ENCODE results near the gene SASH1.
A peak's percentile ranks its signal among the peaks of the same experiment; 100 is the strongest.

Gene SASH1

GRCh38 chr6:148329596-148330381, 12.8 kb upstream of the SASH1 start:
- H3K4me1 ChIP-seq (ENCODE audit: control insufficient read depth in 1 of 2, insufficient read depth in 2 of 2, low read length in 2 of 2), result no peaks in the 10 kb centered on the region
- no peak overlapping the region for H3K4me3 ChIP-seq (ENCODE audit: low read depth in 1 of 2, low read length in 2 of 2)
- H3K36me3 ChIP-seq (ENCODE audit: control insufficient read depth in 1 of 2, insufficient read depth in 2 of 2, low read length in 2 of 2), result no peaks in the 10 kb centered on the region
- H3K27ac ChIP-seq (ENCODE audit: low read length), result no peak overlapping the region
- H3K9me3 ChIP-seq (ENCODE audit: control insufficient read depth in 1 of 2, low read length in 2 of 2), result no peaks in the 10 kb centered on the region
- H3K27me3 ChIP-seq (ENCODE audit: low read depth, low read length), result no peaks in the 10 kb centered on the region

- Histone ChIP-seq H3K36me3 (ENCODE audit: control insufficient read depth in 1 of 2, insufficient read depth in 2 of 2, low read length in 2 of 2) (no peaks in the 10 kb centered on the region), H3K9me3 (ENCODE audit: control insufficient read depth in 1 of 2, low read length in 2 of 2) (no peaks in the 10 kb centered on the region), H3K27me3 (ENCODE audit: low read depth, low read length) (no peaks in the 10 kb centered on the region), H3K4me1 (ENCODE audit: control insufficient read depth in 1 of 2, insufficient read depth in 2 of 2, low read length in 2 of 2) (no peaks in the 10 kb centered on the region), H3K27ac (ENCODE audit: low read length) (no peak overlapping the region), H3K4me3 (ENCODE audit: low read depth in 1 of 2, low read length in 2 of 2) (no peak overlapping the region)
Measured at GRCh38 chr6:148332088-148332487, 10.6 kb upstream of the SASH1 start.

GRCh38 chr6:148336901-148337300, 5.7 kb upstream of the SASH1 start:
- Histone ChIP-seq H3K27me3 (ENCODE audit: low read depth, low read length) (no peaks in the 10 kb centered on the region), H3K4me1 (ENCODE audit: control insufficient read depth in 1 of 2, insufficient read depth in 2 of 2, low read length in 2 of 2) (no peaks in the 10 kb centered on the region)

GRCh38 chr6:148339766-148340165, 2.9 kb upstream of the SASH1 start:
- H3K27ac ChIP-seq (ENCODE audit: low read length), result no peak overlapping the region
- no peaks in the 10 kb centered on the region for H3K36me3 ChIP-seq (ENCODE audit: control insufficient read depth in 1 of 2, insufficient read depth in 2 of 2, low read length in 2 of 2)
- H3K4me3 ChIP-seq (ENCODE audit: low read depth in 1 of 2, low read length in 2 of 2), result no peak overlapping the region
- no peaks in the 10 kb centered on the region for H3K4me1 ChIP-seq (ENCODE audit: control insufficient read depth in 1 of 2, insufficient read depth in 2 of 2, low read length in 2 of 2)
- no peaks in the 10 kb centered on the region for H3K27me3 ChIP-seq (ENCODE audit: low read depth, low read length)
- H3K9me3 ChIP-seq (ENCODE audit: control insufficient read depth in 1 of 2, low read length in 2 of 2), result no peaks in the 10 kb centered on the region

More at GRCh38 chr6:148336901-148337300, 5.7 kb upstream of the SASH1 start:
- no peaks in the 10 kb centered on the region for H3K36me3 ChIP-seq (ENCODE audit: control insufficient read depth in 1 of 2, insufficient read depth in 2 of 2, low read length in 2 of 2)
- no peak overlapping the region for H3K4me3 ChIP-seq (ENCODE audit: low read depth in 1 of 2, low read length in 2 of 2)
- no peak overlapping the region for H3K27ac ChIP-seq (ENCODE audit: low read length)
- no peaks in the 10 kb centered on the region for H3K9me3 ChIP-seq (ENCODE audit: control insufficient read depth in 1 of 2, low read length in 2 of 2)

- no peaks in the 10 kb centered on the region for H3K9me3 ChIP-seq (ENCODE audit: control insufficient read depth in 1 of 2, low read length in 2 of 2)
Measured at GRCh38 chr6:148340586-148341297, 1.9 kb upstream of the SASH1 start.

GRCh38 chr6:148342100-148342349, 613 bp upstream of the SASH1 start:
- Histone ChIP-seq H3K36me3 (ENCODE audit: control insufficient read depth in 1 of 2, insufficient read depth in 2 of 2, low read length in 2 of 2) (no peaks in the 10 kb centered on the region), H3K4me1 (ENCODE audit: control insufficient read depth in 1 of 2, insufficient read depth in 2 of 2, low read length in 2 of 2) (peaks cover 0 to 7% of the 10 kb centered on the region in 2 donors), H3K27me3 (ENCODE audit: low read depth, low read length) (no peaks in the 10 kb centered on the region), H3K9me3 (ENCODE audit: control insufficient read depth in 1 of 2, low read length in 2 of 2) (no peaks in the 10 kb centered on the region), H3K4me3 (ENCODE audit: low read depth in 1 of 2, low read length in 2 of 2) (peak overlapping the region; percentile 60 to 88), H3K27ac (ENCODE audit: low read length) (peak overlapping the region; percentile 92)

More at GRCh38 chr6:148340586-148341297, 1.9 kb upstream of the SASH1 start:
- Histone ChIP-seq H3K4me1 (ENCODE audit: control insufficient read depth in 1 of 2, insufficient read depth in 2 of 2, low read length in 2 of 2) (no peaks in the 10 kb centered on the region), H3K36me3 (ENCODE audit: control insufficient read depth in 1 of 2, insufficient read depth in 2 of 2, low read length in 2 of 2) (no peaks in the 10 kb centered on the region), H3K27me3 (ENCODE audit: low read depth, low read length) (no peaks in the 10 kb centered on the region), H3K4me3 (ENCODE audit: low read depth in 1 of 2, low read length in 2 of 2) (no peak overlapping the region), H3K27ac (ENCODE audit: low read length) (no peak overlapping the region)

GRCh38 chr6:148343047-148343782, 577 bp downstream of the SASH1 start:
- Histone ChIP-seq H3K4me3 (ENCODE audit: low read depth in 1 of 2, low read length in 2 of 2) (peak overlapping the region; percentile 72 to 75), H3K9me3 (ENCODE audit: control insufficient read depth in 1 of 2, low read length in 2 of 2) (no peaks in the 10 kb centered on the region), H3K4me1 (ENCODE audit: control insufficient read depth in 1 of 2, insufficient read depth in 2 of 2, low read length in 2 of 2) (peaks cover 0 to 8% of the 10 kb centered on the region in 2 donors), H3K27ac (ENCODE audit: low read length) (peak overlapping the region; percentile 47), H3K27me3 (ENCODE audit: low read depth, low read length) (no peaks in the 10 kb centered on the region), H3K36me3 (ENCODE audit: control insufficient read depth in 1 of 2, insufficient read depth in 2 of 2, low read length in 2 of 2) (no peaks in the 10 kb centered on the region)

- Histone ChIP-seq H3K27me3 (ENCODE audit: low read depth, low read length) (no peaks in the 10 kb centered on the region), H3K4me1 (ENCODE audit: control insufficient read depth in 1 of 2, insufficient read depth in 2 of 2, low read length in 2 of 2) (peaks cover 0 to 8% of the 10 kb centered on the region in 2 donors), H3K27ac (ENCODE audit: low read length) (no peak overlapping the region), H3K4me3 (ENCODE audit: low read depth in 1 of 2, low read length in 2 of 2) (peak overlapping the region in 1 of 2 donors; percentile 6), H3K36me3 (ENCODE audit: control insufficient read depth in 1 of 2, insufficient read depth in 2 of 2, low read length in 2 of 2) (no peaks in the 10 kb centered on the region), H3K9me3 (ENCODE audit: control insufficient read depth in 1 of 2, low read length in 2 of 2) (no peaks in the 10 kb centered on the region)
Measured at GRCh38 chr6:148345176-148345575, 2.5 kb downstream of the SASH1 start.

GRCh38 chr6:148345578-148345977, 2.9 kb downstream of the SASH1 start:
- Histone ChIP-seq H3K9me3 (ENCODE audit: control insufficient read depth in 1 of 2, low read length in 2 of 2) (no peaks in the 10 kb centered on the region), H3K4me1 (ENCODE audit: control insufficient read depth in 1 of 2, insufficient read depth in 2 of 2, low read length in 2 of 2) (peaks cover 0 to 8% of the 10 kb centered on the region in 2 donors), H3K4me3 (ENCODE audit: low read depth in 1 of 2, low read length in 2 of 2) (peak overlapping the region in 1 of 2 donors; percentile 6), H3K27me3 (ENCODE audit: low read depth, low read length) (no peaks in the 10 kb centered on the region), H3K36me3 (ENCODE audit: control insufficient read depth in 1 of 2, insufficient read depth in 2 of 2, low read length in 2 of 2) (no peaks in the 10 kb centered on the region), H3K27ac (ENCODE audit: low read length) (no peak overlapping the region)

- no peak overlapping the region for H3K27ac ChIP-seq (ENCODE audit: low read length)
- no peak overlapping the region for H3K4me3 ChIP-seq (ENCODE audit: low read depth in 1 of 2, low read length in 2 of 2)
- H3K4me1 ChIP-seq (ENCODE audit: control insufficient read depth in 1 of 2, insufficient read depth in 2 of 2, low read length in 2 of 2), result peaks cover 0 to 8% of the 10 kb centered on the region in 2 donors
- no peaks in the 10 kb centered on the region for H3K36me3 ChIP-seq (ENCODE audit: control insufficient read depth in 1 of 2, insufficient read depth in 2 of 2, low read length in 2 of 2)
- no peaks in the 10 kb centered on the region for H3K27me3 ChIP-seq (ENCODE audit: low read depth, low read length)
- H3K9me3 ChIP-seq (ENCODE audit: control insufficient read depth in 1 of 2, low read length in 2 of 2), result no peaks in the 10 kb centered on the region
Measured at GRCh38 chr6:148346681-148347440, 4.2 kb downstream of the SASH1 start.
